ENCODE data around the gene RNF8.
A peak's percentile ranks its signal among the peaks of the same experiment; 100 is the strongest.

RNF8 gene

GRCh38 chr6:37359039-37359438 lies 5.3 kb downstream of the RNF8 start:
- DNase-seq (ENCODE audit: low read depth) = no peak

- no peak for DNase-seq (ENCODE audit: low read depth)
These were observed 8.5 kb downstream of the RNF8 start for GRCh38 chr6:37362101-37362828.

DNA sequence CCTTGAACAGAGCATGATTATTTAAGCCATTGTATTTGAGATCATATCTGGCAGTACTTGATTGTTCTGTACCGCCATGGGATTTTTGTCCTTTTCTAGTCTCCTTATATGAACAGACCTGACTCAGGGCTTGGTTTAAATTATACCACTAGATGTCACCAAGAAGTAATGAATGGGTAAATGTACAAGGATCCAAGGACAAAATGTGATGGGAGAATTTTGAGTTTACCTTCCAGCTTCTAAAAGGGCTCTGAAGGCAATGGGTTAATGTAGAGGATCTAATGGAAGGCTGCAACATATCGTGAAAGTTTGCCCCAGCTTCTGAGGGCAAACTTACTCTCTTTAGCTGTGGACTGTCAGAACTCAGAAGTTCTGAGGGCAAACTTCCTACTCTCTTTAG lies 12.0 kb downstream of the RNF8 start:
- peak; percentile 15 for DNase-seq (ENCODE audit: low read depth)

DNA sequence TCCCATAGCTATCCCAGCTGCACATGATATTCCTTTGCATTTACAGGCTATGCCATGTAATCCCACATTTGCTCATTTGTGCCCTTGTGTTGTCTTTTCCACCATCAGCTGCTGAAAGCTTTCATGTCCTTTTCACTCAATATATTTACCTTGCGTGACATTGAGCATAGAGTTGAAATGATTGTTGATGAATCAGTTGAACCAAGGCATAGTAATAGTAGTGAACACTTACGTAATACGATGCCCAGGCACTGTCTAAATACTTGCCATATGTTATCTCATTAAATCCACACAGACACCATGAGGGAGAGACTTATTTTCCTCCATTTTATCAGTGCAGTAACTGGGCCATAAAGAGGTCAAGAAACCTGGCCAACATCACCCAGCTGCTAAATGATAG lies 13.1 kb downstream of the RNF8 start:
- no peak for DNase-seq (ENCODE audit: low read depth)

DNA sequence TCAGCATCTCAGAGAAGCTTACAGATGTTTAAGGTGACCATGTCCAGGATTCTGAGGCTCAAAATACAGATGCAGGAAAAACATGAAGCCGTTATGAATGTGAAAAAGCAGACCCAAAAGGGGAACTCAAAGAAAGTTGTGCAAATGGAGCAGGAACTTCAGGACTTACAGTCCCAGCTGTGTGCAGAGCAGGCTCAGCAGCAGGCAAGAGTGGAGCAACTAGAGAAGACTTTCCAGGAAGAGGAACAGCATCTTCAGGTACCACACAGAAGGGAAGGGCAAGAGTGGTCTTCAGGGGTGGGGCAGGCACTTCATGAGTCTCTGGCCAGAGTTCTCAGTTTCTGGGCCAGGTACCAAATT lies 15.2 kb downstream of the RNF8 start:
- no peak for DNase-seq (ENCODE audit: low read depth)

DNA sequence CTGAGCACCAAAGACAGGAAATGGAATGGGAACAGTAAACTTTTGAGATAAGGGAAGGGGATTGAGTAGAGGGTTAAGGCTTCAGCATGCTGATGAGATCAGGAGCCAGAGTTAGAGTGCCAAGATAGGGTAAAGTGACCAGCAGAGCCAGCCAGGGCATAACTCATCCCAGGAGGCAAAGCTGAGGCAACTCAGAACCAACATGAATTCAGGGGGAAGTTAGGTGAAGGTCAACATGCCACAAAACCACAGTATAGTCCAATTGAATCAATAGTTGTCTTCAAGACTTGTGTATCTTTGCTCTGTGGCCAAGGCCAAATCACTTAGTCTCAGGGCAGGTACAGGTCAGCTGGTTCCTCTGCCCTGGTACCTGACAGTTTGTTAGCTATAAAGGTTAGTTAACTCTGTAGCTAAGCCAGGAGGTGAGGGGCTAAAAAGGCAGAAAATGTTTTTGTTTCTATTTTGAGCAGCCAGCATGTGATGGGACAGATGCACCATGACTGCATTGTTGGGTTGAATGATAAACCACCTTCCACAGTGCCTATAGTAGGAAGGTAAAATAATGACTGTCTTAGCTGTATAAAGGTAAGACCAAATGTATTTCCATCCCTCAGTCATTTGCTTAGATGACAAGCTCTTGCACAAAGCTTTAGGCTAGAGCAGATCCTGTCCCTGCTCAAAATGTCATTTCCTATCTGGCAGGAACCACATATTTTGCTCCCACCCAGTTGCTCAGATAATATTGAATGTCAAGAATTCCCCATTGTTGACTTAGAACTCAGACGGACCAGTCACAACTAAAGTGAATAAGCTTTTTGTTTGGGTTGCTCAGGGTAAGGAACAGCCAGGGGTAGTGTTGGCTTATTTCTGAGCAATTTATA lies 15.8 kb downstream of the RNF8 start:
- no peak for DNase-seq (ENCODE audit: low read depth)

DNA sequence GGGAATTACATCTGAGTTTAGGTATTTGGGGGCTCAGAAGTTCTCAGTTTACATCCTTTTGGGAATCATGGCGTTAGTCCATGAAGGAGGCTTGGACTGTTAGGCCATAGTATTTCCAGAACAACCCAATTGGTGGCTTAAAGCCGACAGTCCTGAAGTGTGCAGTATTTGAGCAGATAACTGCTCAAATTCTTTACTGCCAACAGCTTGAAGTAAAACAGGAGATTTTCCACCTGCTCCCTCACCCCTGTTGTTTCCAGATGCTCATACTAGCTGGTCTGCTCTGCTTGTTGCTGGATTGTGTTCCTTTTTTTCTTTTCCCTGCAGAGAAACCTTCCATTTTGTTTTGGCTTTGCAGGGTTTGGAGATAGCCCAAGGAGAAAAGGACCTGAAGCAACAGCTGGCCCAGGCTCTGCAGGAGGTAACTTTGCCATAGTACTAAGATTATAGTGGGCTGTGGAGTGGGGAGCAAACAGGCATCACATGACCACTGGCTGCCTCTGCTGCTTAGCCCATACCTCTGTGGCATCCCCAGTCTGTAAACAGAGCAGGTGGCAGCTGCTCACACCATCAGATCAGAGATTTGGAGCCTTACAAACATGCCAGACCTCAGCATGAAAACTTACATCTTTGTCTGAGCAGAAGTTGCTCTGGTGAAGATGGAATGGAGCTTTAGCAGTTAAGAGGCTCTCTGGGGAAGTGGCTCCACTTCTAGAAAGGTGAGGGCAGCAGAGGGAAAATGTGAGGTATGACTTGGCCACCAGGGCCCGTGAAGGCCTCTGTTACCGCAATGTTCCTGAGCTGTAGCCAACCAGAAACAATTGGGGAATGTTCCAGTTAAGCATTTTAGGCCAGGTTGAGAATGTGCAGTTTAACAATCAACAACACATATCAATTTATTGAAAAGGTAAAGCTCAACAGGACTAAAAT lies 17.6 kb downstream of the RNF8 start:
- DNase-seq (ENCODE audit: low read depth) = no peak

DNA sequence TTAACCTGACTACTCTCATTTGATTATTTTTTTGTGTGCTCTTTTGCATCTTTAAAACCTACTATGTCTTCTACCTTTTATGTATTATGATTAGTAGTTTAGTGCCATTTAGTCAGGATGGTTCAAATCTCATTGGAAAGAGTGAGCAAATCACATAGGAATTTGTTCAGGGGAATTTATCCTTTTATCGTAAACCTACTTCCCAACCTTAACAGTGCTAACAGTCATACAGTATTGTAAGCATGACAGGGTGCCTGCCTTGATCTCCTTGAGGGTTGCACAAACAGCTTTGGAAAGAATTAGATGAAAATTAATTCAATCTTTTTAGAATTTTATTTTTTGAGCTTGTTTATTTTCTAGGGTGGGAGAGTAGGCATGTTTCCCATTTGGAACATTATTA lies 18.3 kb downstream of the RNF8 start:
- DNase-seq (ENCODE audit: low read depth) = no peak

GRCh38 chr6:37373822-37374471 lies 20.2 kb downstream of the RNF8 start:
- DNase-seq (ENCODE audit: low read depth) = no peak

- no peak for DNase-seq (ENCODE audit: low read depth)
These were observed 21.6 kb downstream of the RNF8 start for GRCh38 chr6:37375376-37375775.

- DNase-seq (ENCODE audit: low read depth) = no peak
These were observed 22.4 kb downstream of the RNF8 start for GRCh38 chr6:37376078-37376743.

- peak; percentile 14 for DNase-seq (ENCODE audit: low read depth)
These were observed 27.8 kb downstream of the RNF8 start for GRCh38 chr6:37381579-37381978.

DNA sequence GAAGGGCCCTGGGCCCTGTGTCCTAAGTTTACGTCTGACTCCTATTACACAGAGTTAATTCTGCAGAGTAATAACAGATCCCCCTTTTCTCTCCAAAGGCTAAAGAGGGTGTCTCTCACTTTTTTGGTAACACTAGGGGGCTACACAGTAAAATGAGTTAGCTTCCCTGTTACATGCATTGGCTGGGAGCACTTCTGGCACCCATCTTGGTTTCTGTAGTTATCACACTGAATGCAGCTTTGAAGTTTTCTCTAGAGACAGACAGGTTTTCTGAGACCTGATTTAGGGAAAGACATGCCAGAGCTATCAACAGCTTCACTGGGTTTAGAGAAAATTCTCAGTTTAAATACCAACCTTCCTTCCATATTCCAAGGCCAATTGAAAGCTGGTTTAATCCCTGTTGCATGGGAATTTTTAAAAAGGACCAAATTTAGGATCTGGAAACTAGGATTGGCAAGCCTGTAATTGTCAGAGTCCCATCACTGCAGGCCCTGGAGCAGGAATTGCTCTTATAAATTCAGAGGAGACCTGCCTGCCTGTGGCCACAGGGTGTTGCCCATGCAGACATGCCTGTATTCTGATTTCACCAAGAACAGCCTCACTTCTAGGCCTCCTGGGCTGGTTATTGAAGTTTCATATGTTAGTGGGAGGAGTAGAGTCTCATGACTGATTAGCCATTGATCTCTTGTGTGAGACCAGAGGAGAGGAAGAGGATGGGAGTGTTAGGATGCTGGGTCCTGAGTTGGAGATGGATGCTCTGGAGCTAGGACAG lies 29.4 kb downstream of the RNF8 start:
- no peak for DNase-seq (ENCODE audit: low read depth)

DNA sequence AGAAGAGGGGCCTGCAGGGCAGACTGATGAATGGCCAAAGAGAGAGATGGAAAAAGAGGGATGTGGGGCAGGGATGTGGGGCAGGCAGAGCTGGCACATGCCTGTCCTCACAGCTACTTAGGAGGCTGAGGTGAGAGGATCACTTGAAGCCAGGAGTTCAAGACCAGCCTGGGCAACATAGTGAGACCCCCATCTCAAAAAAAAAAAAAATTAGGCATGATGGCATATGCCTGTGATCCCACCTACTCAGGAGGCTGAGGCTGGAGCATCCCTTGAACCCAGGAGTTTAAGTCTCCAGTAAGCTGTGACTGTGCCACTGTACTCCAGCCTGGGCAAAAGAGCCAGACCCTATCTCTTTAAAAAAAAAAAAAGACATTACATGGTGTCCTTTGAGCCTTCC lies 34.8 kb downstream of the RNF8 start:
- no peak for DNase-seq (ENCODE audit: low read depth)

DNA sequence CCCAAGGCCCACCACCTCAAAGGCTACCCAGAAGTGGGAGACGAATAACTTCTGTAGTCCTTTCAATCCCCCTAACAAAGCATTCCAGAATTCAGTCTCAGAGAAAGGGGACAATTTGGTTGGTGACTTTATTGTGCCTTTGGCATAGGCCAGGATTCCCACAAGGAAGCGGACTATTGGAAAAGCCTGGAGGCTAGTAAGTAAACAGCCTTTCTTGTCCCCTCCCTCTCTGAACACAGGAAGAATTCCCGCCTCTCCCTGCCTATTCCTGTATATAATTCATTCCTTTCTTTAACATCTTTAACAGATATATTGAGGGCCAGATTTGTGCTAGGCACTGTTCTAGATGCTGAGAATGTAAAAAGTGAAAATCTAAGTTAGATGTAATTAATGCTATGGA lies 36.1 kb downstream of the RNF8 start:
- DNase-seq (ENCODE audit: low read depth) = no peak

DNA sequence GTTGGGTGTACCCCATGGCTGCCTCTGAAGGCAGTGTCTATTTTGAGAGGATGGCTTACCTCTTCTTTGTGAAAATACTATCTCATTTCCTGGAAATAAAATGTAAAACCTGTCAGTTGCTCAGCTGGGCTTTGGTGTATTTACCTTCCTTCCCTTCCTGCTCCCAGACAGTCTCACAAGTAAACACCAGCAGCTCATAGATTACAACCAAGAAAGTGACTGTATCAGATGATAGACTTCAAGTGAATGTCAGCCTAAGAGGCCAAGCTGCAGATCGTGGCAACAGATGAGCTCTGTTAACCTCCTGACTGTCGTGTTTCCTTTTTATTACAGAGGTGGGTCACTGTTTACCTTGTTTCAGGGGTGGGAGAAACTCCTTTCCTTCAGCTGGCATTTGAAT lies 37.3 kb downstream of the RNF8 start:
- DNase-seq (ENCODE audit: low read depth) = no peak

DNA sequence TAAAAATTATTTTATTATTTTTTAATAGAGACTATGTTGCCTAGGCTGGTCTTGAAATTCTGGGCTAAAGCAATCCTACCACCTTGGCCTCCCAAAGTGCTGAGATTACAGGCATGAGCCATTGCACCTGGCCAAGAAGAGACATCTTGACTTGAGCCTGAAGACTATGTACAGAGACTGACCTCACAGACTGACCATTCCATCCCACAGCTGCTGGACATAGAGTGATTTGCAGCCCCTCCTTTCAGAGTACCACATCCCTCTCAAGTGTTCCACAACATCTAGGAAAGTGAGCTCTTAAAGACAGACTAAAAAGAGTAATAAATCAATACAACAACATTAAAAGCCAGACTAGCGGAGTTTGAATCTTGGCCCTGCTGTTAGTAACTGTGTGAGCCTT lies 39.0 kb downstream of the RNF8 start:
- DNase-seq (ENCODE audit: low read depth) = no peak

- no peak for DNase-seq (ENCODE audit: low read depth)
These were observed 39.7 kb downstream of the RNF8 start for GRCh38 chr6:37393381-37393929.

DNA sequence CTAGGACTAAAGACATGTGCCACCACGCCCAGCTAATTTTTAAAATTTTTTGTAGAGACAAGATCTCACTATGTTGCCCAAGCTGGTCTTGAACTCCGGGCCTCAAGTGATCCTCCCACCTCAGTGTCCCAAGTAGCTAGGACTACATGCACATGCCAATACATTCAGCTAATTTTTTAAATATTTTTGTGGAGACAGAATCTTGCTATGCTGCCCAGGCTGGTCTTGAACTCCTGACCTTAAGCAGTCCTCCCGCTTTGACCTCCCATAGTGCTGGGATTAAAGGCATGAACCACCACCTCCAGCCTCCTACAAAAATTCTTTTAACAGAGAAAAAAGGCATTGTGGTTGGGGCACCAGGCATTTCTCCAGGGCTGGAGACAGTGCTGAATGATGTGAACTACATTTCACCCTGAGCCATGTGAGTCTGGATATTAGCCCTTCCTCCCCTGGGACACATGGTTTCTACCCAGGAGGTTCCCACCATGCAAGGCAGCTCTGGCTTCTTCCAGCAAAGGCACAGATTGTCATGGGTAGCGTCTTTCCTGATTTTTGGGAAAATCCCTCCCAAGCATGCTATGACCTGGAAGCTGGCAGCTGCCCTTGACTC lies 42.9 kb downstream of the RNF8 start:
- no peak for DNase-seq (ENCODE audit: low read depth)

GRCh38 chr6:37399131-37399530 lies 45.3 kb downstream of the RNF8 start:
- DNase-seq (ENCODE audit: low read depth) = no peak
